GM21786 (cell line): Measurements from ENCODE around the gene FABP1.

Source experiments
- ATAC-seq: cut with Tn5 transposase; IDR thresholded peaks from one replicate; pipeline ENCODE4 v1.9.1; 2021; ENCODE audit not compliant: unreplicated experiment

FABP1 gene

GRCh38 chr2:88139203-88139702 is 11.4 kb upstream of the FABP1 start:
- ATAC-seq = no peak

- ATAC-seq = no peak
Observed at GRCh38 chr2:88137833-88138232, 10.0 kb upstream of the FABP1 start.

GRCh38 chr2:88136817-88137216 is 9.0 kb upstream of the FABP1 start:
- ATAC-seq = no peak

- ATAC-seq = no peak
Observed at GRCh38 chr2:88133875-88134274, 6.0 kb upstream of the FABP1 start.

GRCh38 chr2:88131999-88132368 is 4.1 kb upstream of the FABP1 start:
- no peak for ATAC-seq

- no peak for ATAC-seq
Observed at GRCh38 chr2:88131201-88131998, 3.5 kb upstream of the FABP1 start.

- ATAC-seq = no peak
Observed at GRCh38 chr2:88129313-88129959, 1.6 kb upstream of the FABP1 start.

GRCh38 chr2:88128654-88129312 is 921 bp upstream of the FABP1 start:
- no peak for ATAC-seq

- ATAC-seq = no peak
Observed at GRCh38 chr2:88127638-88127887, 299 bp downstream of the FABP1 start.

GRCh38 chr2:88126772-88127637 is 857 bp downstream of the FABP1 start:
- ATAC-seq = no peak

GRCh38 chr2:88125924-88126771 is 1.7 kb downstream of the FABP1 start:
- no peak for ATAC-seq

GRCh38 chr2:88125344-88125923 is 2.4 kb downstream of the FABP1 start:
- no peak for ATAC-seq

GRCh38 chr2:88123975-88124917 is 3.6 kb downstream of the FABP1 start:
- no peak for ATAC-seq

GRCh38 chr2:88123164-88123974 is 4.5 kb downstream of the FABP1 start:
- no peak for ATAC-seq

GRCh38 chr2:88122141-88122884 is 5.5 kb downstream of the FABP1 start:
- ATAC-seq = no peak

GRCh38 chr2:88121678-88122077 is 6.2 kb downstream of the FABP1 start:
- ATAC-seq = no peak

GRCh38 chr2:88117973-88118372 is 9.9 kb downstream of the FABP1 start:
- no peak for ATAC-seq
